HG03045 (cell line): Measurements from ENCODE around the gene KIFC1.
"Not testable (repeated sequence)": the region's sequence is repeated elsewhere in the genome, so short reads cannot be mapped to it uniquely, and the experiment has no call there.

Experiments
- ATAC-seq: cut with Tn5 transposase; IDR thresholded peaks from one replicate; pipeline ENCODE4 v1.9.1; 2021; ENCODE audit warnings: mild to moderate bottlenecking, moderate library complexity; ENCODE audit not compliant: unreplicated experiment

KIFC1 gene

GRCh38 chr6:33391278-33391921 lies at the start of gene KIFC1:
KIFC1 (plus strand) TSS chr6:33391823; CDS start chr6:33391986, 163 bp downstream.
- peak; percentile 90 for ATAC-seq

- ATAC-seq: not testable (repeated sequence)
These were observed 48.0 kb upstream of the KIFC1 start for GRCh38 chr6:33343606-33343952.

- ATAC-seq: peak; percentile 42
These were observed 47.5 kb upstream of the KIFC1 start for GRCh38 chr6:33343953-33344611.

GRCh38 chr6:33344701-33345697 lies 46.6 kb upstream of the KIFC1 start:
- no peak for ATAC-seq

- ATAC-seq: not testable (repeated sequence)
These were observed 44.7 kb upstream of the KIFC1 start for GRCh38 chr6:33346972-33347371.

GRCh38 chr6:33347816-33348215 lies 43.8 kb upstream of the KIFC1 start:
- no peak for ATAC-seq

- ATAC-seq: not testable (repeated sequence)
These were observed 35.8 kb upstream of the KIFC1 start for GRCh38 chr6:33355860-33356259.

- no peak for ATAC-seq
These were observed 35.3 kb upstream of the KIFC1 start for GRCh38 chr6:33356295-33356694.

- ATAC-seq: not testable (repeated sequence)
These were observed 34.3 kb upstream of the KIFC1 start for GRCh38 chr6:33357160-33357871.

GRCh38 chr6:33359331-33359730 lies 32.3 kb upstream of the KIFC1 start:
- ATAC-seq: no peak

- ATAC-seq: not testable (repeated sequence)
These were observed 28.1 kb upstream of the KIFC1 start for GRCh38 chr6:33363486-33363885.

- not testable (repeated sequence) for ATAC-seq
These were observed 27.0 kb upstream of the KIFC1 start for GRCh38 chr6:33364475-33365205.

- ATAC-seq: not testable (repeated sequence)
These were observed 26.2 kb upstream of the KIFC1 start for GRCh38 chr6:33365206-33365971.

GRCh38 chr6:33367009-33367714 lies 24.5 kb upstream of the KIFC1 start:
- ATAC-seq: no peak

- not testable (repeated sequence) for ATAC-seq
These were observed 24.0 kb upstream of the KIFC1 start for GRCh38 chr6:33367715-33368025.

- not testable (repeated sequence) for ATAC-seq
These were observed 19.7 kb upstream of the KIFC1 start for GRCh38 chr6:33371901-33372300.

- no peak for ATAC-seq
These were observed 19.0 kb upstream of the KIFC1 start for GRCh38 chr6:33372526-33373123.
